Stimulated activated CD4-positive, alpha-beta T cell treated with anti-CD3 and anti-CD28 coated beads, Interleukin-4, amount 100 ng/mL, for 1 hour (primary cell): Measurements from ENCODE around the gene SRGAP2B.
"Not testable (repeated sequence)": the region's sequence is repeated elsewhere in the genome, so short reads cannot be mapped to it uniquely, and the experiment has no call there.

ENCODE experiments used
- DNase-seq: peaks from one replicate; pipeline ENCODE4 v3.0.0-alpha.2; 2020

Gene SRGAP2B

GRCh38 chr1:145082483-145083255 lies 12.5 kb downstream of the SRGAP2B start:
- DNase-seq, result not testable (repeated sequence)

DNA sequence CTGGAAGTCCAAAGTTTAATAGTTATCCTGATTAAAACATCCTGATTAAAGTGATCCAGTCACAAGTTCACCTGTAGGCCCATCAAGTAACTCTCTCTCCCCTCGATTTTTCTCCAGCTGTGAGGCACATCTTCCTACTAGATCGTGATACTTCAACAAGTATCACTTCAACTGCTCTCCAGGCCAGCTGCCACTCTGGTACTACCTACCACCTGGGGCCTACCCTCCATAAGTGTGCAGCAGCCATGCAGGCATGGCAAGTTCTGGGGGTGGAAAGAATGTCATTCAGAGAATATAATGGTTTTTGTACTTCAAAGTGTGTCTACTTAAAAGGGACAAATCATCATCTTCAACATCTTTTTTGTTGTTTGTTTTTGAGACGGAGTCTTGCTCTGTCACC lies 14.9 kb downstream of the SRGAP2B start:
- not testable (repeated sequence) for DNase-seq

GRCh38 chr1:145079737-145080136 lies 15.4 kb downstream of the SRGAP2B start:
- DNase-seq, result not testable (repeated sequence)

- not testable (repeated sequence) for DNase-seq
Observed at GRCh38 chr1:145078787-145079370, 16.2 kb downstream of the SRGAP2B start.

DNA sequence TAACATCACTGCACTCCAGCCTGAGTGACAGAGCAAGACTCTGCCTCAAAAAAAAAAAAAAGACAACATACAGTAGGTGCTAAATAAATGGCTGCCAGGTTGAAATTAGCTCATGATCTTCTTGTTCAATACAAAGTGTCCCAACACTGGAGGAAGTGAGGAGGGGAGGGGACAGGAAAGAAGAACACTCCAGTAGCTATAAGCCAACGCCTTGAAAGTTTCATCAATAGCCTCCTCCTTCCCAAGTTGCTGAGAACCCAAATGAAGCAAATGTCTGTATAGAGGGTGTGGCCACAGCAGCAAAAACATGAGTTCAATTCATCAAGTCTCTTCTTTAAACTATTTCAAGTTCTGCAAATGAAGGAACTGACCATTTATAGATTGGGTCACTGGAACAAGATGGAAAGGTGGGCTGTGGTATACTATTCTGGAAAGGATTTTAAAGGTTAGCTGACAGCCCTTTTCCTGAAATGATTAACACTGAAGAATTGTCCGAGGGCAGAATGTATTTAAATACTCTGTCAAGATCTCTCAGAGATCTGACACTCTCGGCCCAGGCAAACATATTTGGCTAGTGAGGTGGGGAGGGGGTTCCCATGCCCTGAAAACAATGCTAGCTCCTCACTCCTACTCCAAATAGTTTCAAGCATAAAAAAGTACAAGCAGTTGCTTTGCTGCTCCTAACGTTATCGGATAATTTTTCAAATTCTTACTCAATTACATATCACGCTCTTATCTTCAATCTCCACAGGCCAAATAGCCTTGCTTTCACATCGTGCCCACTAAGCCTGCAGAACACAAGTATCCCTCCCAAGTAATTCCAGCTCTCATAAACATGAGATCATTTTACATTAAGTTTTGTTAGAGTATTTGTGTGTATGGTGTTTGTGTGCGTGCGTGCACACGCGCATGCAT lies 17.0 kb downstream of the SRGAP2B start:
- DNase-seq, result not testable (repeated sequence)

GRCh38 chr1:145076877-145077276 lies 18.3 kb downstream of the SRGAP2B start:
- not testable (repeated sequence) for DNase-seq

DNA sequence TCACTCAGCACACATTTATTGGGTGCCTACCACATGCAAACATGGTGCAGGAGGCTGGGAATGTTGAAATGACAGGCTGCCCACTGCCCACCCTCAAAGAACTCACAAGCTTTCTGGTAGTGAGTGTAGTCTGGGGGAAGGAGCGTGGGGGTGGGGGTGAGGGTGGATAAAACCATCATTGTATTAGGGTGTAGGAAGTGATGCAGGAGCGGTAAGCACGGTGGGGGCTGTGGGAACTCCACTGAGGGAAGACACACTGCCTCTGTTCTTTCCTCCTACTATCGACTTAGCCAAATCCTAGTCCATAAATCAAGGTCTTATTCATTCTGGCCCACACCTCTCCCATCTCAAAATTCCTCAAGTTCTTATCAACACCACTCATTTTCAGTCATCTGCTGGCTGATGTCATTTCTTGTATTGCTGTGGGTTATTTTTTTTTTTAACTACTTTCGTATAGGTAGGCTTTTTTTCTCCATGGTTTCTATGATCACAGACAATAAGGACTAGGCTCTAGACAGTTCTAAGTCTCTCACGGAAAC lies 21.0 kb downstream of the SRGAP2B start:
- DNase-seq, result not testable (repeated sequence)

DNA sequence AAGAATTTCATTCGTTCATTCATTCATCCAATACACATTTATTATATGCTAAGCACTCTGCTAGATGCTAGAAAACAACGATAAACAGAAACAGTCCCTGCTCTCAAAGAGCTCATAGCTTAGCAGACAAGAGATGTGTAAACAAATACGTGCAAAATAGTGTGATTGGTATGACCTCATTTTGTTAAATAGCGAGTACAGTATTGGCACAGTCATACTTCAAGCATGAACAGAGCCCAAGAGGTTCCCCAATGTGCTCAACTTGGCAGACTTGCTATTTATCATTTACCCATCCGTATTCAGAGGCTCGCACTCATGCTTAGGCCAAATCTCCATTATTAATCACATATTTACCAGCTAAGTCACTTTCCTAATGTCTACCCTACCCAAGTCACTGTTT lies 23.6 kb downstream of the SRGAP2B start:
- not testable (repeated sequence) for DNase-seq

GRCh38 chr1:145066486-145066885 lies 28.6 kb downstream of the SRGAP2B start:
- not testable (repeated sequence) for DNase-seq

DNA sequence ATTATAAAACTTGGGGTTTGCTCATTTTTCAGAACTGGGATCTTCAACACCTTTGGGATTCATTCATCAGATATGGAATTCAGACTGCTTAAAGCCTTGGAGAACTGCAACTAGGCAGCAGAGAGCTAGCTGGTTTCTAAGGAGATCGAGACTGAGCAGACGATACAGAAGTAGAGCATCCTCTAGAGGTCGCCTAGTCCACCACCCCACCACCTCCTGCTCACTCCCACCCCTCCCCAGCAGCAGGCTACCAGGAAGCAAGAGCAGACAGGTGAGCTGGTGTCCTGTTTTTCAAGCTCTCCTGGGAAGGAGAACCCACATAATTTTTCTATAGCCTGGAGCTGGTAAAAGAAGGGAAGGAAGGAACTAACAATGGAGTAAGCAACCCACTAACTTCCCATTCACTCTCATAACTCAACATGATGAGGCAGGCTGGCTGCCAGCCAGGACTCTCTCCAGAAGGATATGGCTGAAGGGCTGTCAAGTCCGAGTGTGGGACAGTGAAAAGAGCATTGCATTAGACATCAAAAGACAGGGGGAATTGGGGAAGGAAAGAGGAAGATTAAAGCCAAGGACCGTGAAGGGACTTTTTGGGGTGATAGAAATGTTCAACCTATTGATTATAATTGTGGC lies 29.8 kb downstream of the SRGAP2B start:
- DNase-seq, result not testable (repeated sequence)

DNA sequence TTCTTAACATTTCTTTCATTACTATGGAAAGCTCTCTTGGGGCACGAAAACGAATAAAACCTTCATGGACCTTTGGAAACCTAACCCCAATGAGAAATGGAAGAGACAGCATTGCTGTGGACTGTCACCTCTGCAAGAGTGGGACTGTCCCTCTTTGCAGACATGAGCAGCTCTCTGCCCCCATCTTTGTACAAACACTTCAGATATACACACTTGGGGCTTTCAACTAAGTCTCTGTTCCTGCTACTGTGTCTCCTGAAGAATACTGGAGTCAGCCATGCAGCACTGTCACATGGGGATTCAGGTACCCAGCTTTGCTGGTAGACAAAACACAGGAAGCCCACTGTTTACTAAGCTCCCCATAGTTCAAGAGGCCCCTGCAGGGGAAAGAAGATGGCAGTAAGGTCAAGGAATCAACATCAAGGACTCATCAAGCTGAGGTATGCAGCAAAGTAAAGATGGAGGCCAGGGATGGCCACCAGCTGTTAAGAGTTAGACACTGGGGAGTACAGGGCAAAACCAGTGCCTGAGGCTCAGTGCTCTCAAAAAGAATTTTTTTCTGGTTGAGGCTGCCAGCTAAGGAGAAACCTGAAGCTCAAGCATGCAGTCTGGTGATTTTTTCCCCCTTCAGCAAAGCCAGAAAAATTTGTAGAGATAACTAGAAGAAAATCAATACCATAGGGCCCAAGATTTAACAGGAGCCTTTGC lies 31.0 kb downstream of the SRGAP2B start:
- DNase-seq, result not testable (repeated sequence)

DNA sequence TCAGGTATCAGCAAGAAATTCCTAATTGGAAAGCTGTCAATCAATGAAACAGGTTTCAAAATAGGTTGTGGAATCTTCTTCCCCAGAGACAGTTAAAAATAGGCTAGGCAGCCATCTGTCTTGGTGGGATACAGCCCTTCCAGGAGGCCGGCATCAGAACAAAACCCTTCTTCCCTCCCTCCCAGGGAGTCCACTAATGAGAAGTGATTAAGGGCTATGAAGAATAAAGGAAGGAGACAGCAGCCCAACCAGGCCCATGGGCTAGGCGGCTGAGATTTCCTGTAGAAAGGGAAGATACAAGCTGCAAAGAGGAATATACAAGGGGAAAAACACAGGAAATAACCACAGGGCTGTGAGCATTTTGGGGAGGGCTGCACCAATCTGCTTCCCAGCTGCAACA lies 31.8 kb downstream of the SRGAP2B start:
- DNase-seq, result not testable (repeated sequence)

DNA sequence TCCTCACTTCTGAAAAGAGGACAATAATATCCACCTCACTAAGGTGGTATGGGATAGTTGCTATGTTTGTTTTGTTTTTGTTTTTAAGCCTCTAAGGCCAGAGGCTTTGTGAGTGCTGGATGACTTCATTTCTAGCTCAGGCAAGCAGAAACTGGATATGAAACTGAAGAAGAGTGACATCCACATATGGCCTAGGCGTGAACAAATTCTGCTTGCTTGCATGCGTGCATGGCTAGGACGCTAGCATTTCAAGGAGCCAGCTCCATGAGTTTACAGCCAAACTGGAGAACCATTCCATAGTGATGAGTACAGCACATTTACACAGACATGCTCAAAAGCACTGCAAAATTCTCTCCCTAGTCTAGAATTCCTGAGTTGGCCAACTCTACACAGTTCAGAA lies 36.9 kb downstream of the SRGAP2B start:
- not testable (repeated sequence) for DNase-seq

- DNase-seq, result not testable (repeated sequence)
Observed at GRCh38 chr1:145055217-145055760, 39.8 kb downstream of the SRGAP2B start.

DNA sequence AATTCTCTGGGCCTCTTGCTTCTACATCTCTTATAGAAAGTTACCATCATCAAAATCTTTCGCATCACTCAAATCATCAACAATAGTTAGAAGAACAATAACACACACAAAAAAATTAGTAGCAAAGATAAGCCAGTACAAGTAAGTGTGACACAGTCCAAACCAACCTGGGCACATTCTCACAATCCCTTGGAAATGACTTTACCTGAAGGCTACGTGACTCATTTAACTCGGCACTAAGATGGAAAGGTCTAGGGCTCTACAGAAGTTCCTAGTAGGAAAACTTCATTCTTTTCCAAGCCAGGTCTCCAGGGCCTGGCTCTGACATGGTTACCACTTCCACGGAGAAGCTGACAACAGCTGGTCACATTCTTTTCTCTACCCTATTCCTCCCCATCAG lies 41.7 kb downstream of the SRGAP2B start:
- DNase-seq, result not testable (repeated sequence)

- not testable (repeated sequence) for DNase-seq
Observed at GRCh38 chr1:145052019-145052776, 42.9 kb downstream of the SRGAP2B start.

- DNase-seq, result not testable (repeated sequence)
Observed at GRCh38 chr1:145048181-145048856, 46.8 kb downstream of the SRGAP2B start.

- DNase-seq, result not testable (repeated sequence)
Observed at GRCh38 chr1:145047553-145047952, 47.6 kb downstream of the SRGAP2B start.

DNA sequence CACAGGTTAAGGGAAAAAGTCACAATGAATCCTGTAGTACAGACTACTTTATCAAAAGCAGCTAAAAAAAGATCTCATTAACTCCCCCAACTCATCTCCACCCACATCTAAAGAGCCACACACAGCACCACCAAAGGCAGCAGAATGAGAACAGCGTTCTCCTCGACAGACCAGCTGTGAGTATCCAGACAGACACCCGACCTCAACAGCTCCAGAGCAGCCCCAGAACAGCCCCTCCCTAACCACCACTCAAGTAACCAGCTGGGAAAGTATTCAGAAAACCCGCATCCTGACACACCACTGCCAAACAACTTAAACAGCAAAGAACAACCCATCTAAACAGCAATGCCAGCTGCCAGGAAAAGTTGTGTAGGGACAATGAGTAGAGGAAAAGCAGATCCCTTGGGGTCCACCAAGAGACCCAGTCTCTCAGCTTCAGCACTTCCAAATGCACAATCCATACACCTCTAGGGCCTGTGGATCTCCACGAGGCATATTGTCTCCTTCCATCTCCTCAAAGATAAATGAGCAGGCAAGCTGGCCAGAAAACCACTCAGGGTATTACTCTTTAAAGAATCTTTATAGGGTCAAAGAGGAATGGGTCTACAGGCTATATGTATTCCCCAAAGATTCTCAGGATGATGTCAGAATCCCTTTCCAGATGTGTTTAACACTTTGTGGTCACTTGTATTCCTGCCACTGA lies 49.4 kb downstream of the SRGAP2B start:
- DNase-seq, result not testable (repeated sequence)
